K562 (cell line): ENCODE data around the gene ZNF275. TPM values are rescaled to one million over a fixed set of nuclear protein-coding genes. Genes with fewer than 3 reads are reported as not detected.

Experiments used
- MECOM ChIP-seq: fragments of 250-450 bp; sonication (Bioruptor Pico); IDR thresholded peaks from 2 replicates; pipeline ENCODE4 v1.8.0; 2022; ENCODE audit warnings: inconsistent platforms
- MTA3 ChIP-seq: fragments of 450-650 bp; formaldehyde crosslinking; IDR thresholded peaks from 2 replicates; pipeline ENCODE4 v1.6.1; 2017; ENCODE audit warnings: mild to moderate bottlenecking, borderline replicate concordance
- TOE1 ChIP-seq, 2 experiments: fragments of 450-650 bp in 1 of 2; sonication (generic) in 1 of 2; formaldehyde crosslinking in 1 of 2; IDR thresholded peaks; 2 replicates each; pipeline versions ENCODE4 v1.7.1 to v1.8.0; 2016 to 2022; ENCODE audit warnings: borderline replicate concordance in 2 of 2, mild to moderate bottlenecking in 2 of 2, antibody characterized with exemption in 1 of 2, inconsistent platforms in 1 of 2, low read depth in 1 of 2, missing genetic modification reagents in 1 of 2, moderate library complexity in 1 of 2
- polyA plus RNA-seq, 8 experiments: library from polyadenylated mRNA; depleted of rRNA in 4 of 8; stranded (reverse) in 5 of 8; unstranded in 3 of 8; fragments of >200 nt; fragmentation: Nextera tagmentation in 2 of 8; fragmentation: Illumina TruSeq in 1 of 8; extraction: Ambion mirVana in 2 of 8; extraction: Trizol in 1 of 8; gene quantifications; 2 replicates each; pipeline versions ENCODE4 v1.2.1 to v1.2.3, GENCODE V29; 2011 to 2014; ENCODE audit warnings: inconsistent platforms in 1 of 8, missing spikeins in 1 of 8
- total RNA-seq, 7 experiments: library from RNA; depleted of rRNA in 6 of 7; stranded (reverse); fragments of >200 nt in 6 of 7; fragmentation: Illumina TruSeq in 2 of 7; extraction: Trizol in 2 of 7; gene quantifications; 2 replicates each; pipeline versions ENCODE4 v1.2.1 to v1.2.3, GENCODE V29; 2011 to 2021; ENCODE audit warnings: low replicate concordance in 1 of 7
- TF ChIP-seq, protein P1 (sequence below): sonication (generic); formaldehyde crosslinking; IDR thresholded peaks from 2 replicates; pipeline ENCODE4 v1.8.1; 2023; ENCODE audit warnings: mild to moderate bottlenecking, missing genetic modification reagents
- TF ChIP-seq, protein P2 (sequence below): fragments of 450-650 bp; IDR thresholded peaks from 2 replicates; pipeline ENCODE4 v1.6.1; 2017; ENCODE audit warnings: antibody characterized with exemption, mild to moderate bottlenecking
- TF ChIP-seq, protein P3 (sequence below): fragments of 450-650 bp; formaldehyde crosslinking; IDR thresholded peaks from 2 replicates; pipeline ENCODE4 v1.4.0; 2020; ENCODE audit warnings: mild to moderate bottlenecking, mixed read lengths
- TF ChIP-seq, protein P4 (sequence below): fragments of 450-650 bp; formaldehyde crosslinking; IDR thresholded peaks from 2 replicates; pipeline ENCODE4 v1.4.0; 2020; ENCODE audit warnings: mild to moderate bottlenecking, moderate library complexity
- TF ChIP-seq, protein P5 (sequence below), 2 experiments: fragments of 450-650 bp; IDR thresholded peaks; 2 replicates each; pipeline ENCODE4 v1.6.1; 2016

The ZNF275 gene
- total and polyA plus RNA-seq, 9 of the 15 experiments (the other 6 are each of a cell fraction or from before 2014, with no cell fraction given) = 2.1 to 19.1 (median 12.0) TPM

DNA sequence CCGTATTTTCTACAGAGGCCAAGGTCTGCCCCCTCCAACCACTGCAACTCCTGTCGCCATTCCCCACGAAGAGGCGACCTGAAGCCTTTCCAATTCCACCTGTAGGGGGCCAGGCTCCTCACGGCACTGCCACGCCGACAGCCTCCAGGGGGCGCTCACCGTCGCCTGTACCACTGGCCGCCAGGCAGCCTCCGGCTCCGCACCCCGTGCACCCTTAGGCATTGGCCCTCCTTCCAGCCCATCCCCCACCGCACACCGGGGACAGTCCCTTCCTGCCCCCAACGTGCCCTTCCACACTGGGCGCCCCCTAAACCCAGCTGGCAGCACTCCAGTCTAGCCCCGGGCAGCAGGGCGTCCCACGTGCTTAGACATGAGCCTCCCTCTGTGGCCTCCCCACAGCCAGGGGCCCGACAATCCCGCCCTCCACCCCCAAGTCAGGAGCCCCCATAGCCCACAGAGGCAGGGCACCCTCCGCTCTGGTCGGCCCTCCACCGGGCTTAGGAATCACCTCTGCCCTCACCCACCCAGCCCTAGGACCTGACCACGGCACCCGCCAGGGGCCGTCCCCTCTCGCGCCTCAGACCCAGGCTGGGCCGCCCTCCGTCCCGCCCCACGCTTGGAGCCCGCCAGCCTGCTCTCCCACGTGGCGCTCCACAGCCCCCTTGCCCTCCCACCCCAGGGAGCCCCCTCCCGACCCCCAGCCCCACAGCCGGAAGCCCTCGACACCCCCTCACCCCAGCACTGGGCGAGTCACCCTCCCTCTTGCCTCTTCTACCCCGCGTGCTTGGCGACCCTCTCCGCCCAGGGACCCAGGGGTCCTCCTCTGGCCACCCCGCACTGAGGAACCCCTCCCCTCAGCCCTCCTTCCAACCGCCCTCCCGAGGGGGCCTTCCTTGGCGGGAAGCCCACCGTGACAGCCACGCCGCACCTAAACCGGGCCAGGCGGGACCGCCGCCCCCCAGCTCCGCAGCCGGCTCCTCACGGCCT lies 66.5 kb downstream of the ZNF275 start (continued):
- TF ChIP-seq, protein P1, sequence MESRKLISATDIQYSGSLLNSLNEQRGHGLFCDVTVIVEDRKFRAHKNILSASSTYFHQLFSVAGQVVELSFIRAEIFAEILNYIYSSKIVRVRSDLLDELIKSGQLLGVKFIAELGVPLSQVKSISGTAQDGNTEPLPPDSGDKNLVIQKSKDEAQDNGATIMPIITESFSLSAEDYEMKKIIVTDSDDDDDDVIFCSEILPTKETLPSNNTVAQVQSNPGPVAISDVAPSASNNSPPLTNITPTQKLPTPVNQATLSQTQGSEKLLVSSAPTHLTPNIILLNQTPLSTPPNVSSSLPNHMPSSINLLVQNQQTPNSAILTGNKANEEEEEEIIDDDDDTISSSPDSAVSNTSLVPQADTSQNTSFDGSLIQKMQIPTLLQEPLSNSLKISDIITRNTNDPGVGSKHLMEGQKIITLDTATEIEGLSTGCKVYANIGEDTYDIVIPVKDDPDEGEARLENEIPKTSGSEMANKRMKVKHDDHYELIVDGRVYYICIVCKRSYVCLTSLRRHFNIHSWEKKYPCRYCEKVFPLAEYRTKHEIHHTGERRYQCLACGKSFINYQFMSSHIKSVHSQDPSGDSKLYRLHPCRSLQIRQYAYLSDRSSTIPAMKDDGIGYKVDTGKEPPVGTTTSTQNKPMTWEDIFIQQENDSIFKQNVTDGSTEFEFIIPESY (CRISPR knock-in tag) = peak; percentile 58; the same call in 1 of the 2 replicates
- TF ChIP-seq TOE1 (IDR thresholded peaks at IDR 0.05; ENCODE audit: borderline replicate concordance) (no peak), TOE1 (CRISPR knock-in tag; IDR thresholded peaks at IDR 0.05; ENCODE audit: borderline replicate concordance, low read depth) (0 out of 2 replicates have a peak, but pooled peaks have one; percentile 46), MTA3 (peak; percentile 44; the same call in 1 of the 2 replicates), MECOM (no peak)
- TF ChIP-seq, protein P2, sequence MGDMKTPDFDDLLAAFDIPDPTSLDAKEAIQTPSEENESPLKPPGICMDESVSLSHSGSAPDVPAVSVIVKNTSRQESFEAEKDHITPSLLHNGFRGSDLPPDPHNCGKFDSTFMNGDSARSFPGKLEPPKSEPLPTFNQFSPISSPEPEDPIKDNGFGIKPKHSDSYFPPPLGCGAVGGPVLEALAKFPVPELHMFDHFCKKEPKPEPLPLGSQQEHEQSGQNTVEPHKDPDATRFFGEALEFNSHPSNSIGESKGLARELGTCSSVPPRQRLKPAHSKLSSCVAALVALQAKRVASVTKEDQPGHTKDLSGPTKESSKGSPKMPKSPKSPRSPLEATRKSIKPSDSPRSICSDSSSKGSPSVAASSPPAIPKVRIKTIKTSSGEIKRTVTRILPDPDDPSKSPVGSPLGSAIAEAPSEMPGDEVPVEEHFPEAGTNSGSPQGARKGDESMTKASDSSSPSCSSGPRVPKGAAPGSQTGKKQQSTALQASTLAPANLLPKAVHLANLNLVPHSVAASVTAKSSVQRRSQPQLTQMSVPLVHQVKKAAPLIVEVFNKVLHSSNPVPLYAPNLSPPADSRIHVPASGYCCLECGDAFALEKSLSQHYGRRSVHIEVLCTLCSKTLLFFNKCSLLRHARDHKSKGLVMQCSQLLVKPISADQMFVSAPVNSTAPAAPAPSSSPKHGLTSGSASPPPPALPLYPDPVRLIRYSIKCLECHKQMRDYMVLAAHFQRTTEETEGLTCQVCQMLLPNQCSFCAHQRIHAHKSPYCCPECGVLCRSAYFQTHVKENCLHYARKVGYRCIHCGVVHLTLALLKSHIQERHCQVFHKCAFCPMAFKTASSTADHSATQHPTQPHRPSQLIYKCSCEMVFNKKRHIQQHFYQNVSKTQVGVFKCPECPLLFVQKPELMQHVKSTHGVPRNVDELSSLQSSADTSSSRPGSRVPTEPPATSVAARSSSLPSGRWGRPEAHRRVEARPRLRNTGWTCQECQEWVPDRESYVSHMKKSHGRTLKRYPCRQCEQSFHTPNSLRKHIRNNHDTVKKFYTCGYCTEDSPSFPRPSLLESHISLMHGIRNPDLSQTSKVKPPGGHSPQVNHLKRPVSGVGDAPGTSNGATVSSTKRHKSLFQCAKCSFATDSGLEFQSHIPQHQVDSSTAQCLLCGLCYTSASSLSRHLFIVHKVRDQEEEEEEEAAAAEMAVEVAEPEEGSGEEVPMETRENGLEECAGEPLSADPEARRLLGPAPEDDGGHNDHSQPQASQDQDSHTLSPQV = peak; percentile 56; the same call in 1 of the 2 replicates
- TF ChIP-seq, protein P3, sequence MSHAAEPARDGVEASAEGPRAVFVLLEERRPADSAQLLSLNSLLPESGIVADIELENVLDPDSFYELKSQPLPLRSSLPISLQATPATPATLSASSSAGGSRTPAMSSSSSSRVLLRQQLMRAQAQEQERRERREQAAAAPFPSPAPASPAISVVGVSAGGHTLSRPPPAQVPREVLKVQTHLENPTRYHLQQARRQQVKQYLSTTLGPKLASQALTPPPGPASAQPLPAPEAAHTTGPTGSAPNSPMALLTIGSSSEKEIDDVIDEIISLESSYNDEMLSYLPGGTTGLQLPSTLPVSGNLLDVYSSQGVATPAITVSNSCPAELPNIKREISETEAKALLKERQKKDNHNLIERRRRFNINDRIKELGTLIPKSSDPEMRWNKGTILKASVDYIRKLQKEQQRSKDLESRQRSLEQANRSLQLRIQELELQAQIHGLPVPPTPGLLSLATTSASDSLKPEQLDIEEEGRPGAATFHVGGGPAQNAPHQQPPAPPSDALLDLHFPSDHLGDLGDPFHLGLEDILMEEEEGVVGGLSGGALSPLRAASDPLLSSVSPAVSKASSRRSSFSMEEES = no peak
- TF ChIP-seq, protein P4, sequence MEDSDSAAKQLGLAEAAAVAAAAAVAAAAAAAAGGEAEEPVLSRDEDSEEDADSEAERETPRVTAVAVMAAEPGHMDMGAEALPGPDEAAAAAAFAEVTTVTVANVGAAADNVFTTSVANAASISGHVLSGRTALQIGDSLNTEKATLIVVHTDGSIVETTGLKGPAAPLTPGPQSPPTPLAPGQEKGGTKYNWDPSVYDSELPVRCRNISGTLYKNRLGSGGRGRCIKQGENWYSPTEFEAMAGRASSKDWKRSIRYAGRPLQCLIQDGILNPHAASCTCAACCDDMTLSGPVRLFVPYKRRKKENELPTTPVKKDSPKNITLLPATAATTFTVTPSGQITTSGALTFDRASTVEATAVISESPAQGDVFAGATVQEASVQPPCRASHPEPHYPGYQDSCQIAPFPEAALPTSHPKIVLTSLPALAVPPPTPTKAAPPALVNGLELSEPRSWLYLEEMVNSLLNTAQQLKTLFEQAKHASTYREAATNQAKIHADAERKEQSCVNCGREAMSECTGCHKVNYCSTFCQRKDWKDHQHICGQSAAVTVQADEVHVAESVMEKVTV = 0 out of 2 replicates have a peak, but pooled peaks have one; percentile 30
- TF ChIP-seq, protein P5, sequence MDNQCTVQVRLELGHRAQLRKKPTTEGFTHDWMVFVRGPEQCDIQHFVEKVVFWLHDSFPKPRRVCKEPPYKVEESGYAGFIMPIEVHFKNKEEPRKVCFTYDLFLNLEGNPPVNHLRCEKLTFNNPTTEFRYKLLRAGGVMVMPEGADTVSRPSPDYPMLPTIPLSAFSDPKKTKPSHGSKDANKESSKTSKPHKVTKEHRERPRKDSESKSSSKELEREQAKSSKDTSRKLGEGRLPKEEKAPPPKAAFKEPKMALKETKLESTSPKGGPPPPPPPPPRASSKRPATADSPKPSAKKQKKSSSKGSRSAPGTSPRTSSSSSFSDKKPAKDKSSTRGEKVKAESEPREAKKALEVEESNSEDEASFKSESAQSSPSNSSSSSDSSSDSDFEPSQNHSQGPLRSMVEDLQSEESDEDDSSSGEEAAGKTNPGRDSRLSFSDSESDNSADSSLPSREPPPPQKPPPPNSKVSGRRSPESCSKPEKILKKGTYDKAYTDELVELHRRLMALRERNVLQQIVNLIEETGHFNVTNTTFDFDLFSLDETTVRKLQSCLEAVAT (IDR thresholded peaks at IDR 0.05) = peak in 1 of 2 experiments; percentile 92; a peak in 2 of 4 replicates
